Gastroesophageal sphincter (tissue), 3 donors: ENCODE results near the gene CLDN11.

Experiments used
- EP300 ChIP-seq: sonication (generic); formaldehyde crosslinking; IDR thresholded peaks from one replicate; pipeline ENCODE4 v1.6.1; 2017; ENCODE audit warnings: antibody characterized with exemption, mild to moderate bottlenecking
- POLR2A ChIP-seq, 2 donors: fragments of 450-650 bp; IDR thresholded peaks; one replicate each; pipeline ENCODE4 v1.6.1; 2017; ENCODE audit warnings: antibody characterized with exemption in 2 of 2, mild to moderate bottlenecking in 2 of 2, moderate library complexity in 1 of 2
- POLR2AphosphoS5 ChIP-seq: sonication (generic); formaldehyde crosslinking; IDR thresholded peaks from one replicate; pipeline ENCODE4 v1.6.1; 2017; ENCODE audit warnings: antibody characterized with exemption
- TF ChIP-seq, protein P1 (sequence below), 4 experiments: fragments of 200-600 bp in 2 of 4; fragments of 450-650 bp in 2 of 4; sonication (generic) in 1 of 4; IDR thresholded peaks; one replicate each; pipeline ENCODE4 v1.5.1; 2017 to 2019; ENCODE audit warnings: antibody characterized with exemption in 4 of 4, mild to moderate bottlenecking in 2 of 4, moderate library complexity in 2 of 4

GRCh38 chr3:170420307-170420821, 1.7 kb downstream of the CLDN11 start:
- TF ChIP-seq, protein P1, sequence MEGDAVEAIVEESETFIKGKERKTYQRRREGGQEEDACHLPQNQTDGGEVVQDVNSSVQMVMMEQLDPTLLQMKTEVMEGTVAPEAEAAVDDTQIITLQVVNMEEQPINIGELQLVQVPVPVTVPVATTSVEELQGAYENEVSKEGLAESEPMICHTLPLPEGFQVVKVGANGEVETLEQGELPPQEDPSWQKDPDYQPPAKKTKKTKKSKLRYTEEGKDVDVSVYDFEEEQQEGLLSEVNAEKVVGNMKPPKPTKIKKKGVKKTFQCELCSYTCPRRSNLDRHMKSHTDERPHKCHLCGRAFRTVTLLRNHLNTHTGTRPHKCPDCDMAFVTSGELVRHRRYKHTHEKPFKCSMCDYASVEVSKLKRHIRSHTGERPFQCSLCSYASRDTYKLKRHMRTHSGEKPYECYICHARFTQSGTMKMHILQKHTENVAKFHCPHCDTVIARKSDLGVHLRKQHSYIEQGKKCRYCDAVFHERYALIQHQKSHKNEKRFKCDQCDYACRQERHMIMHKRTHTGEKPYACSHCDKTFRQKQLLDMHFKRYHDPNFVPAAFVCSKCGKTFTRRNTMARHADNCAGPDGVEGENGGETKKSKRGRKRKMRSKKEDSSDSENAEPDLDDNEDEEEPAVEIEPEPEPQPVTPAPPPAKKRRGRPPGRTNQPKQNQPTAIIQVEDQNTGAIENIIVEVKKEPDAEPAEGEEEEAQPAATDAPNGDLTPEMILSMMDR (IDR thresholded peaks at IDR 0.05) = no peak
- TF ChIP-seq POLR2A (IDR thresholded peaks at IDR 0.05) = no peak
- no peak for TF ChIP-seq POLR2AphosphoS5
- no peak for TF ChIP-seq EP300
